Omental fat pad (tissue), 4 donors: ENCODE data around the gene HACD2. TPM values are rescaled to one million over a fixed set of nuclear protein-coding genes. Genes with fewer than 3 reads are reported as not detected.

Experiments
- ATAC-seq: fragments of 150-250 bp; one replicate; pipeline ENCODE4 v1.9.1; 2016; ENCODE audit warnings: mild to moderate bottlenecking, moderate library complexity; ENCODE audit not compliant: low FRiP score
- DNase-seq: peaks from one replicate; pipeline ENCODE4 v3.0.0-alpha.2; 2019; ENCODE audit warnings: low spot score
- total RNA-seq, 4 donors: library from RNA; depleted of rRNA; stranded (reverse); fragments of >200 nt; gene quantifications; one replicate each; pipeline ENCODE4 v1.1.0, GENCODE V29; 2016
- TF ChIP-seq, protein P1 (sequence below), 3 donors: fragments of 450-650 bp; IDR thresholded peaks; one replicate each; pipeline ENCODE4 v1.5.1; 2016 to 2017; ENCODE audit warnings: antibody characterized with exemption in 3 of 3, mild to moderate bottlenecking in 3 of 3, moderate library complexity in 2 of 3

Gene HACD2
- total RNA-seq, 4 donors from 2014 or later: 31.7 to 44.9 (median 34.0) TPM

GRCh38 chr3:123527046-123527445 lies 57.8 kb downstream of the HACD2 start:
- ATAC-seq (no peak), DNase-seq (no peak)
- TF ChIP-seq, protein P1, sequence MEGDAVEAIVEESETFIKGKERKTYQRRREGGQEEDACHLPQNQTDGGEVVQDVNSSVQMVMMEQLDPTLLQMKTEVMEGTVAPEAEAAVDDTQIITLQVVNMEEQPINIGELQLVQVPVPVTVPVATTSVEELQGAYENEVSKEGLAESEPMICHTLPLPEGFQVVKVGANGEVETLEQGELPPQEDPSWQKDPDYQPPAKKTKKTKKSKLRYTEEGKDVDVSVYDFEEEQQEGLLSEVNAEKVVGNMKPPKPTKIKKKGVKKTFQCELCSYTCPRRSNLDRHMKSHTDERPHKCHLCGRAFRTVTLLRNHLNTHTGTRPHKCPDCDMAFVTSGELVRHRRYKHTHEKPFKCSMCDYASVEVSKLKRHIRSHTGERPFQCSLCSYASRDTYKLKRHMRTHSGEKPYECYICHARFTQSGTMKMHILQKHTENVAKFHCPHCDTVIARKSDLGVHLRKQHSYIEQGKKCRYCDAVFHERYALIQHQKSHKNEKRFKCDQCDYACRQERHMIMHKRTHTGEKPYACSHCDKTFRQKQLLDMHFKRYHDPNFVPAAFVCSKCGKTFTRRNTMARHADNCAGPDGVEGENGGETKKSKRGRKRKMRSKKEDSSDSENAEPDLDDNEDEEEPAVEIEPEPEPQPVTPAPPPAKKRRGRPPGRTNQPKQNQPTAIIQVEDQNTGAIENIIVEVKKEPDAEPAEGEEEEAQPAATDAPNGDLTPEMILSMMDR (IDR thresholded peaks at IDR 0.05): no peak

DNA sequence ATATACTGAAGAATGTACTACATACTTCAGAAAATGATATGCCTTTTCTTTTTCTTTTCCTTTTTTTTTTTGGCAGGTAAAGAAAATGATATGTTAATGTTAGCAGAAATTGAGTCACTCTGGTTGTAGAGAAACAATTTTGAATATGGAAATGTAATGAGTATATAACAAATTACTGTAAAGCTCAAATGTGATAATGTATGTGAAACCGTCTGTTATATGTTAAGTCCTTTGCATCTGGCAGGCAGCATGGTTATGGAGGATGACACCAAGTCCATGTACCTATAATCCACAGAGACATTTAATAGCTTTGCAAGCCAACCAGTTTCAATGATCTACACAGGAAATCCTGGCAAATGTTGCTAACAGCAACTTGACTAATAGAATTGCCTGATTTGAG lies 58.4 kb downstream of the HACD2 start:
- TF ChIP-seq, protein P1 (IDR thresholded peaks at IDR 0.05): no peak
- ATAC-seq (no peak), DNase-seq (no peak)

- ATAC-seq: no peak
- TF ChIP-seq, protein P1 (IDR thresholded peaks at IDR 0.05): no peak
- no peak for DNase-seq
These were observed 59.4 kb downstream of the HACD2 start for GRCh38 chr3:123525433-123525832.

- ATAC-seq (no peak), DNase-seq (no peak)
- TF ChIP-seq, protein P1 (IDR thresholded peaks at IDR 0.05): no peak
These were observed 59.9 kb downstream of the HACD2 start for GRCh38 chr3:123524981-123525380.

GRCh38 chr3:123523023-123523412 lies 61.8 kb downstream of the HACD2 start:
- ATAC-seq: no peak
- TF ChIP-seq, protein P1 (IDR thresholded peaks at IDR 0.05): no peak
- DNase-seq: no peak

- TF ChIP-seq, protein P1 (IDR thresholded peaks at IDR 0.05): no peak
- no peak for DNase-seq
- no peak for ATAC-seq
These were observed 62.4 kb downstream of the HACD2 start for GRCh38 chr3:123522320-123523022.
